Measurements from ENCODE around the gene AMBRA1.

GRCh38 chr11:46637546-46637945, 43.7 kb upstream of the AMBRA1 start:
- no peak for TF ChIP-seq CTCF (IDR thresholded peaks at IDR 0.05; ENCODE audit: insufficient read depth, low read length)
- no peak for TF ChIP-seq POLR2AphosphoS5 (IDR thresholded peaks at IDR 0.05; ENCODE audit: low read depth)
- TF ChIP-seq SPI1 (IDR thresholded peaks at IDR 0.05; ENCODE audit: borderline replicate concordance, low read depth), result no peak
- no peak for TF ChIP-seq GABPA (IDR thresholded peaks at IDR 0.05; ENCODE audit: low read depth)
- no peak for TF ChIP-seq REST (IDR thresholded peaks at IDR 0.05; ENCODE audit: insufficient replicate concordance, low read depth)
